ENCODE data around the gene TTC34. TPM values are rescaled to one million over a fixed set of nuclear protein-coding genes. Genes with fewer than 3 reads are reported as not detected.

Gene TTC34
- polyA plus RNA-seq, 1 of the 3 experiments (the other 2 are of a cell fraction), result 0.16 TPM

- TF ChIP-seq FOXM1 (IDR thresholded peaks at IDR 0.05; ENCODE audit: low read depth), result no peak
- no peak for TF ChIP-seq CTCF (IDR thresholded peaks at IDR 0.05)
- no peak for TF ChIP-seq RXRA (IDR thresholded peaks at IDR 0.05; ENCODE audit: borderline replicate concordance, low read depth)
Measured at GRCh38 chr1:2850502-2850901, 49.0 kb upstream of the TTC34 start (continued).

- no peak overlapping the region for H3K4me3 ChIP-seq (ENCODE audit: low read depth in 2 of 2, low read length in 1 of 2)
- H3K4me2 ChIP-seq, result no peak overlapping the region
- H3K4me1 ChIP-seq (ENCODE audit: control insufficient read depth in 1 of 2, insufficient read depth in 2 of 2, low read depth in 1 of 2, low read length in 1 of 2), result no peaks in the 10 kb centered on the region
- no peak for TF ChIP-seq MAX (IDR thresholded peaks at IDR 0.05; ENCODE audit: low read depth)
- no peak for TF ChIP-seq CTCF (IDR thresholded peaks at IDR 0.05)
- TF ChIP-seq ELF1 (IDR thresholded peaks at IDR 0.05), result no peak
- no peak for TF ChIP-seq GABPA (IDR thresholded peaks at IDR 0.05; ENCODE audit: low read depth)
- TF ChIP-seq CHD2 (IDR thresholded peaks at IDR 0.05; ENCODE audit: low read length, partially characterized antibody), result no peak
- TF ChIP-seq ZBTB33 (IDR thresholded peaks at IDR 0.05; ENCODE audit: borderline replicate concordance, low read depth), result no peak
- TF ChIP-seq NRF1 (IDR thresholded peaks at IDR 0.05; ENCODE audit: low read depth, low read length), result no peak
- no peak for TF ChIP-seq MXI1 (IDR thresholded peaks at IDR 0.05; ENCODE audit: low read depth, low read length)
- TF ChIP-seq EP300 (IDR thresholded peaks at IDR 0.05; ENCODE audit: borderline replicate concordance in 1 of 2, low read depth in 1 of 2, low read length in 1 of 2), result no peak
- no peak for TF ChIP-seq NFIC (IDR thresholded peaks at IDR 0.05; ENCODE audit: borderline replicate concordance)
- no peak for TF ChIP-seq TCF12 (IDR thresholded peaks at IDR 0.05)
- no peak for TF ChIP-seq SMC3 (IDR thresholded peaks at IDR 0.05; ENCODE audit: low read depth, low read length)
- TF ChIP-seq RXRA (IDR thresholded peaks at IDR 0.05; ENCODE audit: borderline replicate concordance, low read depth), result no peak
- H3K9me2 ChIP-seq, result no peaks in the 10 kb centered on the region
- CTCF ChIA-PET, result interaction anchor here (1.0 kb wide), 1 partner anchor 28 kb away, joined by 3 read pairs; no protein-coding TSS in a partner anchor
- H4K20me1 ChIP-seq (ENCODE audit: insufficient read depth), result no peaks in the 10 kb centered on the region
- no peak overlapping the region for H3K27ac ChIP-seq (ENCODE audit: low read depth in 2 of 2, low read length in 1 of 2)
- no peaks in the 10 kb centered on the region for H3K9me3 ChIP-seq
- no peak overlapping the region for H2AFZ ChIP-seq (ENCODE audit: low read depth)
- POLR2A ChIA-PET, result no interaction called here
- no peaks in the 10 kb centered on the region for H3K79me2 ChIP-seq (ENCODE audit: insufficient read depth)
- no peaks in the 10 kb centered on the region for H3K27me3 ChIP-seq (ENCODE audit: insufficient read depth)
- DNase-seq, result no peak
- H3F3A ChIP-seq (replicated peaks; ENCODE audit: insufficient read depth), result no peaks in the 10 kb centered on the region
- no peak overlapping the region for H3K9ac ChIP-seq
- 4% methylated on average over 9 of the region's 16 CpGs for WGBS (ENCODE audit: low lambda C conversion rate)
- no peaks in the 10 kb centered on the region for H3K36me3 ChIP-seq (replicated peaks in 1 of 2; ENCODE audit: control insufficient read depth in 1 of 2, insufficient read depth in 2 of 2, low read length in 1 of 2)
Measured at GRCh38 chr1:2848006-2848670, 46.6 kb upstream of the TTC34 start.
